Stimulated activated memory B cell treated with anti-CD40 and anti-IgM and Interleukin-4, amounts not matched to agents 10 μg/mL and 1 μg/mL and 100 μg/mL, for 72 hours (primary cell): Measurements from ENCODE around the gene TCP11L1.
"Not testable (repeated sequence)": the region's sequence is repeated elsewhere in the genome, so short reads cannot be mapped to it uniquely, and the experiment has no call there.

Experiments used
- ATAC-seq: fragments of 150-1000 bp; cut with Tn5 transposase; 2 replicates; pipeline ENCODE4 v1.10.0; 2021
- H3K27ac Mint-ChIP-seq: one replicate; pipeline ENCODE4 v1.8.0; 2022; ENCODE audit warnings: mild to moderate bottlenecking, mixed read lengths
- H3K27me3 Mint-ChIP-seq: one replicate; pipeline ENCODE4 v1.8.0; 2022; ENCODE audit warnings: mixed read lengths
- H3K36me3 Mint-ChIP-seq: one replicate; pipeline ENCODE4 v1.8.0; 2022; ENCODE audit warnings: mixed read lengths
- H3K4me1 Mint-ChIP-seq: one replicate; pipeline ENCODE4 v1.8.0; 2022; ENCODE audit warnings: mixed read lengths
- H3K4me3 Mint-ChIP-seq: one replicate; pipeline ENCODE4 v1.8.0; 2022; ENCODE audit warnings: mild to moderate bottlenecking, moderate library complexity, mixed read lengths
- H3K9me3 Mint-ChIP-seq: one replicate; pipeline ENCODE4 v1.8.0; 2022; ENCODE audit warnings: mixed read lengths

The TCP11L1 gene

DNA sequence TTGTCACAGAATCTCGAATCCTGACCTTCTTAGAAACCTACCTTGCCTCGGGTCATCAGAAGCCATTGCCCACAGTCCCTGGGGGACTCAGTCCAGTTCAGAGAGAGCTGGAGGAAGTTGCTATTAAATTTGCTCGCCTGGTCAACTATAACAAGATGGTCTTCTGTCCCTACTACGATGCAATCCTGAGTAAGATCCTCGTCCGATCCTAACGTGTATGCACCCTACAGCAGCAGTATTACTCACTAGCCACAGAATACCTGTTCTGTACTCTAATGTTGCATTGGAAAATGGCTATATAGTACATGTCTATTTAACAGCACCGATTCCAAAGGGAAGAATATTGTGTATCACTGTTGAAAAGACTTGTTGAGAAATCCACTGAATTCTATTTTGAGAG is 33.1 kb downstream of the TCP11L1 start:
- Mint-ChIP-seq H3K4me1 (no peaks in the 10 kb centered on the region), H3K27ac (no peak overlapping the region), H3K9me3 (no peaks in the 10 kb centered on the region), H3K36me3 (peaks cover 66% of the 10 kb centered on the region), H3K27me3 (no peaks in the 10 kb centered on the region), H3K4me3 (no peak overlapping the region)
- no peak for ATAC-seq

DNA sequence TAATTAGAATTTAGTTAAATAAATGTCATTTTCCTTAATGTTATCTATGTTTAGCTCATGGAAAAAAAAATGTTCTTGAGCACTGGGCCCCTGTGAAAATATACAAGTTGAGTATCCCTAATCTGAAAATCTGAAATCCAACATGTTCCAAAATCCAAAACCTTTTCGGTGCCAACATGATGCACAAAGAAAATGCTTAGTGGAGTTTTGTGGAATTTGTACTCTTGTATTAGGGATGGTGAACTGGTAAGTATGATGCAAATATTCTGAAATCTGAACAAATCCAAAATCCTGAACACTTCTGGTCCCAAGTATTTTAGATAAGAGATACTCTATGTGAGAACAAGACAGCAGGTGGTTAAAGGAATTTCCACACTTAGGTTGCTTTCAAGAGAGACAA is 44.5 kb downstream of the TCP11L1 start:
- Mint-ChIP-seq H3K4me3 (no peak overlapping the region), H3K36me3 (peaks cover 37% of the 10 kb centered on the region), H3K27ac (peak overlapping the region; percentile 35), H3K9me3 (no peaks in the 10 kb centered on the region), H3K27me3 (no peaks in the 10 kb centered on the region), H3K4me1 (no peaks in the 10 kb centered on the region)
- ATAC-seq, result no peak

DNA sequence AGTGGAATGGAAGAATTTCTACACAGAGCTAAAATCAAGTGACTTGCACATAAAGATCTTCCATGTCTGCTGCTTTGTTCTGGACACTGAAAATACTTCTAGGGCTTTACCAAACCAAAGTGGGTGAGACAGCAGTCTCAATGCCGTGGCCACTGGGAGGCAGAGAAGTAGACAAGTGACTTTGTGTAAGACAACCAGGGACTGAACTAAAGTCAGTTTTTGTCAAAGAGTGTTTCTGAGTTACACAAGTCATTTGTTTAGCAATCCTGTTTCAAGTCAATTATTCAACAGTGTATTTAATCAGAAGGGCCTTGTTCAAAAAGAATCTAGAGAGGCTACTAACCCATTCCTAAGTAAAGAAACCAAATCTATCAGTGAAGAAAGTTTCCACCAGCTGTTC is 46.6 kb downstream of the TCP11L1 start:
- H3K9me3 Mint-ChIP-seq, result no peaks in the 10 kb centered on the region
- no peaks in the 10 kb centered on the region for H3K4me1 Mint-ChIP-seq
- H3K27me3 Mint-ChIP-seq, result no peaks in the 10 kb centered on the region
- H3K27ac Mint-ChIP-seq, result no peak overlapping the region
- no peak overlapping the region for H3K4me3 Mint-ChIP-seq
- no peak for ATAC-seq
- H3K36me3 Mint-ChIP-seq, result peaks cover 47% of the 10 kb centered on the region

DNA sequence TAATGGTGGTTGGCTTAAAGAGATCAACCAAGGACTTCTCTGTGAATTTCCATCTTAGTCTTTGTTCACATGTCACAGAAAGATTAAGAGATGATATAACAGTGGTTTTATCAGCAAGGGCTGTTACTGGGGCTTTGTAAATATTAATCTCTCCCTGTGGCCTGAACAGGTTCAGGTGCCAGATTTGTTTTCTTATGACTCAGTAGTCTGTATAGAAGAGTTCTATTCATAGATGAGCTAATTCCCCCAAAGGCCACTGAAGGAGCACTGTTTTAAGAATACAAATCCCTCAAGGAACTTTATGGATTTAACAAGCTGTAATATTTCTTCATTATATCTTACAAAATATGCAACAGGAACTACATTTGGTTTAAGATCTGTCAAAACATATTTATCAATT is 50.4 kb downstream of the TCP11L1 start:
- Mint-ChIP-seq H3K4me3 (no peak overlapping the region), H3K27me3 (no peaks in the 10 kb centered on the region), H3K36me3 (peaks cover 50% of the 10 kb centered on the region), H3K4me1 (no peaks in the 10 kb centered on the region), H3K9me3 (no peaks in the 10 kb centered on the region), H3K27ac (no peak overlapping the region)
- no peak for ATAC-seq

DNA sequence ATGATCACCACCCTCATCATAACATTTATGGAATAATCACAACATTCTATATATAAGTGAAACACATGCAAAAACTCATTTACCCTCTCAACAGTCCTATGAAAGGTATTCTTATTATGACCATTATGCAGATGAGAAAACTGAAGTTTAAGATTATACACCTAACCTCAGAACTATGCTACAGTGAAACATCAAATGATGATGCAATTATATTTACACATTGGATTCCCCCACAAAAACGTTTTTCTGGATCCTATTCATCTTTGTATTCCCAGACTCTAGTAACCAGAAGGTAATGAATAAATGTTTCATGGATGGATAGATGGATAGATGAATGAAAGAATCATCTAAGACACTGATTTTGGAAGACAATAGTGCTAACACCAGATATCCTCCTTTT is 54.8 kb downstream of the TCP11L1 start:
- Mint-ChIP-seq H3K27me3 (no peaks in the 10 kb centered on the region), H3K9me3 (no peaks in the 10 kb centered on the region), H3K4me1 (no peaks in the 10 kb centered on the region), H3K36me3 (peaks cover 50% of the 10 kb centered on the region), H3K4me3 (no peak overlapping the region), H3K27ac (no peak overlapping the region)
- ATAC-seq, result no peak

DNA sequence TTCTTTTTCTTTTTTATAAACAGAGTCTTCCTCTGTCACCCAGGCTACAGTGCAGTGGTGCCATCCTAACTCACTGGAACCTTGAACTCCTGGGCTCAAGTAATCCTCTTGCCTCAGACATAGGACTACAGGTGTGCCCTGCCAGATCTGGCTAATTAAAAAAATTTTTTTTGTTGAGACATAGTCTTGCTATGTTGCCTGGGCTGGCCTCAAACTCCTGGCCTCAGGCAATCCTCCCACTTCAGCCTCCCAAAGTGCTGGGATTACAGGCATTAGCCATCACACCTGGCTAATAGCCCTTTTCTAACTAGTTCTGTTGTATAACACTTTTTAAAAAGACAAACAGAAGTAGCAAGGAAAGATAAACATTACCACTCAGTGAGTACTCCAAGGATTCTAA is 64.5 kb downstream of the TCP11L1 start:
- no peak overlapping the region for H3K4me3 Mint-ChIP-seq
- no peaks in the 10 kb centered on the region for H3K27me3 Mint-ChIP-seq
- no peaks in the 10 kb centered on the region for H3K4me1 Mint-ChIP-seq
- H3K9me3 Mint-ChIP-seq, result no peaks in the 10 kb centered on the region
- no peak overlapping the region for H3K27ac Mint-ChIP-seq
- no peak for ATAC-seq
- H3K36me3 Mint-ChIP-seq, result peaks cover 35% of the 10 kb centered on the region

DNA sequence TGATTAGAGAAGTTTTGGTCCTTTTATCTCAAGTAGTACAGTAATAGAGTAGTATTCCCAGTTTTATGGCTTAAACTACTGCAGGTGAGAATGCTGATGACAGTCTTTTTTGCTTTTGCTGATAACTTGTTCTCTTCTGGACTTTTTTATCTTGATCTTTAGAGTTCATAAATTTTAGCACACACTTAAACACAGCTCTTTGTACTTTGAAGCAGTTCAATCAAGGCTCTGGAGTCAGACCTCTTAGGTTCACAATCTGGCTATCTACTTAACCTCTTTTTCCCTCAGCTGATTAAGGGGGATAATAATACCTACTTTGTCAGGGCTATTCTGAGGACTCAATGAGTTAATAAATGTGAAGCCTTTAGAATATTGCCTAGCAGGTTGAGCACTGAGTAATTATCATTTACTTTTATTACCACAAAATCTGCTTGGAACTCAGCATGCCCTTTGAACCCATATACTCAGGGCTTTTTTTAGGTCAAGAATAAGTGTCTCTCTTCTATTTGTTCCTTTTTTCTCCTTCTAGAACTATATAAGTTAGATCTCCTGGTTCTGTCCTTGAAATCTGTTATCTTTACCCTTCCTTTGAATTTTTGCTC is 70.0 kb downstream of the TCP11L1 start:
- no peaks in the 10 kb centered on the region for H3K9me3 Mint-ChIP-seq
- no peaks in the 10 kb centered on the region for H3K27me3 Mint-ChIP-seq
- H3K36me3 Mint-ChIP-seq, result peaks cover 17% of the 10 kb centered on the region
- no peak overlapping the region for H3K4me3 Mint-ChIP-seq
- no peaks in the 10 kb centered on the region for H3K4me1 Mint-ChIP-seq
- no peak for ATAC-seq
- H3K27ac Mint-ChIP-seq, result no peak overlapping the region

DNA sequence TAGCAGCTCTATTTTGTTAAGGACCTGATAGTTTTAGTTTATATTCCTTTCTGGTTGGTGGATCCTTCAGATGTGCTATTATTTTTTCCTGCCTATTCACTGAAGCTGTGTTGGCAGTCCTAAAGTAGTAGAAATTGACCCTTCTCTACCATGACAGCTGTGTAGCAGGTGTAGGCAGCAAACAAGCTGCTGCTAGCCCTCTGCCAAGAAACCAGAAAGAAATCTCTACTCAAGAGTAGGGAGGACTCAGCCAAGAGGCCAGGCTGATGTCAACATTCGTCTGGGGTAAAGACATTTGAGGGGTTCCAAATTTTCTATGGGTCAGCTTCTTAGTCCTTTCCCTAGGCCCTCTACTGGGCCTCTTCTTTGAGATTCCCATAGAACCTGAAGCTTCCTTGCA is 70.7 kb downstream of the TCP11L1 start:
- Mint-ChIP-seq H3K4me3 (no peak overlapping the region), H3K4me1 (no peaks in the 10 kb centered on the region), H3K27ac (no peak overlapping the region), H3K27me3 (no peaks in the 10 kb centered on the region), H3K9me3 (no peaks in the 10 kb centered on the region), H3K36me3 (peaks cover 13% of the 10 kb centered on the region)
- no peak for ATAC-seq

DNA sequence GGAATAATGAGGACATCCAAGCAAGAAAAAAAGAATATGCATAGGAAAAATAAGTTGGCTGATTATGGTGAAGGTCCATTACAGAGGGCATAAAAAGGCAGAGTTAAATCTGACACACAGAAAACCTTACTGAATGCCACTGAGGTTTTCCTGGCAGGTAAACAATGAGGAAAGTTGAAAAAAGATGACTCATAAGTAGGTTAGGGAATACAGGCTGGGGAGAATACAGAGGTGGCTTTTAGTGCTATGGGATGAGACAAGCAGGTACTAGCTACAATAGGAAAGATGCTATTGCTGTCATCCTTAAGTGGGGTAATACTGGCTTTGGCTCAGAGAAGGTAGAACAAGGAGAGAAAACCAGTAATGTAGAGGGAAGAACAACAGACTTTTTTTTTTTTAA is 77.2 kb downstream of the TCP11L1 start:
- Mint-ChIP-seq H3K27me3 (no peaks in the 10 kb centered on the region), H3K27ac (no peak overlapping the region)

DNA sequence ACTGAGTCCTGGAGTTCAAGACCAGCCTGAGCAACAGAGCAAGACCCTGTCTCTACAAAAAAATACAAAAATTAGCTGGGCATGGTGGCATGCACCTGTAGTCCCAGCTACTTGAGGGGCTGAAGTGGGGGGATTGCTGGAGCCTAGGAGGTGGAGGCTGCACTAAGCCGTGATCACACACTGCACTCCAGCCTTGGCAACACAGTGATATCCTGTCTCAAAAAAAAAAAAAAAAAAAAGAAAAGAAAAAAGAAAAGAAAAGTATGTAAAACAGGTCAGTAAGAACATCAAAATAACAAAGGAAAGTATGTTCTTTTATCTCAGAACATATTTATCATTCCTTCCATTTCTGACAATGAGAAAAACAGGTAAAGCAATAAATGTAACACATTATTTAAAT is 83.3 kb downstream of the TCP11L1 start:
- H3K27me3 Mint-ChIP-seq, H3K27ac Mint-ChIP-seq, ATAC-seq, H3K4me1 Mint-ChIP-seq, H3K4me3 Mint-ChIP-seq, H3K9me3 Mint-ChIP-seq: not testable (repeated sequence)
- H3K36me3 Mint-ChIP-seq, result peaks cover 13% of the 10 kb centered on the region

More for the DNA sequence above, 77.2 kb downstream of the TCP11L1 start:
- Mint-ChIP-seq H3K4me3 (no peak overlapping the region), H3K9me3 (no peaks in the 10 kb centered on the region), H3K4me1 (no peaks in the 10 kb centered on the region), H3K36me3 (no peaks in the 10 kb centered on the region)
- ATAC-seq, result no peak
